NB4 (cell line): ENCODE measurements around the gene MYRF.

Experiments used
- MYC ChIP-seq: IDR thresholded peaks from 2 replicates; pipeline ENCODE4 v1.6.1; 2011; ENCODE audit warnings: low read depth, low read length
- POLR2A ChIP-seq: IDR thresholded peaks from 2 replicates; pipeline ENCODE4 v1.6.1; 2011; ENCODE audit warnings: mild to moderate bottlenecking; ENCODE audit not compliant: insufficient read length; ENCODE audit errors: extremely low read depth
- TF ChIP-seq, protein P1 (sequence below): IDR thresholded peaks from one replicate; pipeline ENCODE4 v1.5.1; 2012; ENCODE audit warnings: low read depth, low read length
- TF ChIP-seq, protein P2 (sequence below): IDR thresholded peaks from 2 replicates; pipeline ENCODE4 v1.6.1; 2011; ENCODE audit warnings: low read depth, low read length

DNA sequence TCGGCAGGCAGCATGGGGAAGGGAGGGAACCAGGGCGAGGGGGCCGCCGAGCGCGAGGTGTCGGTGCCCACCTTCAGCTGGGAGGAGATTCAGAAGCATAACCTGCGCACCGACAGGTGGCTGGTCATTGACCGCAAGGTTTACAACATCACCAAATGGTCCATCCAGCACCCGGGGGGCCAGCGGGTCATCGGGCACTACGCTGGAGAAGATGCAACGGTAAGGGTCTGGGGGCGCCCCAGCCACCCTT lies 75.9 kb downstream of the MYRF start:
- TF ChIP-seq, protein P1, sequence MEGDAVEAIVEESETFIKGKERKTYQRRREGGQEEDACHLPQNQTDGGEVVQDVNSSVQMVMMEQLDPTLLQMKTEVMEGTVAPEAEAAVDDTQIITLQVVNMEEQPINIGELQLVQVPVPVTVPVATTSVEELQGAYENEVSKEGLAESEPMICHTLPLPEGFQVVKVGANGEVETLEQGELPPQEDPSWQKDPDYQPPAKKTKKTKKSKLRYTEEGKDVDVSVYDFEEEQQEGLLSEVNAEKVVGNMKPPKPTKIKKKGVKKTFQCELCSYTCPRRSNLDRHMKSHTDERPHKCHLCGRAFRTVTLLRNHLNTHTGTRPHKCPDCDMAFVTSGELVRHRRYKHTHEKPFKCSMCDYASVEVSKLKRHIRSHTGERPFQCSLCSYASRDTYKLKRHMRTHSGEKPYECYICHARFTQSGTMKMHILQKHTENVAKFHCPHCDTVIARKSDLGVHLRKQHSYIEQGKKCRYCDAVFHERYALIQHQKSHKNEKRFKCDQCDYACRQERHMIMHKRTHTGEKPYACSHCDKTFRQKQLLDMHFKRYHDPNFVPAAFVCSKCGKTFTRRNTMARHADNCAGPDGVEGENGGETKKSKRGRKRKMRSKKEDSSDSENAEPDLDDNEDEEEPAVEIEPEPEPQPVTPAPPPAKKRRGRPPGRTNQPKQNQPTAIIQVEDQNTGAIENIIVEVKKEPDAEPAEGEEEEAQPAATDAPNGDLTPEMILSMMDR: no peak
- TF ChIP-seq POLR2A (no peak), MYC (peak; percentile 4; the same call in 1 of the 2 replicates)
- TF ChIP-seq, protein P2, sequence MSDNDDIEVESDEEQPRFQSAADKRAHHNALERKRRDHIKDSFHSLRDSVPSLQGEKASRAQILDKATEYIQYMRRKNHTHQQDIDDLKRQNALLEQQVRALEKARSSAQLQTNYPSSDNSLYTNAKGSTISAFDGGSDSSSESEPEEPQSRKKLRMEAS: 0 out of 2 replicates have a peak, but pooled peaks have one; percentile 17
